ENCODE data around the gene CRYZL1.

Gene CRYZL1

DNA sequence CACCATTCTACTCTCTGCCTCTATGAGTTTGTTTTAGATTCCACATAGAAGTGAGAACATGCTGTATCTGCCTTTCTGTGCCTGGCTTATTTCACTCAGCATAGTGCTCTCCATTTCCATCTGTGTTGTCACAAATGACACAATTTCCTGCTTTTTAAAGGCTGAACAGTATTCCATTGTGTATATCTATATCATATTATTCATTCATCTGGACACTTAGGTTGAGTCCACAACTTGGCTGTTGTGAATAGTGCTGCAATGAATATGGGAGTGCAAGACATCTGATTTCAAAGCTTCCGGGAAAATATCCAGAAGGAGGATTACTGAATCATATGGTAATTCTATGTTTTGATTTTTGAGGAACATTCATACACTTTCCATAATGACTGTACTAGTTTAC lies 33.0 kb downstream of the CRYZL1 start:
- no peaks in the 10 kb centered on the region for H3K4me1 Mint-ChIP-seq
- H3K36me3 Mint-ChIP-seq (ENCODE audit: low read depth), result peaks cover 40% of the 10 kb centered on the region
- no peaks in the 10 kb centered on the region for H3K27me3 Mint-ChIP-seq (ENCODE audit: low read depth, poor library complexity)
- TF ChIP-seq, protein P1, sequence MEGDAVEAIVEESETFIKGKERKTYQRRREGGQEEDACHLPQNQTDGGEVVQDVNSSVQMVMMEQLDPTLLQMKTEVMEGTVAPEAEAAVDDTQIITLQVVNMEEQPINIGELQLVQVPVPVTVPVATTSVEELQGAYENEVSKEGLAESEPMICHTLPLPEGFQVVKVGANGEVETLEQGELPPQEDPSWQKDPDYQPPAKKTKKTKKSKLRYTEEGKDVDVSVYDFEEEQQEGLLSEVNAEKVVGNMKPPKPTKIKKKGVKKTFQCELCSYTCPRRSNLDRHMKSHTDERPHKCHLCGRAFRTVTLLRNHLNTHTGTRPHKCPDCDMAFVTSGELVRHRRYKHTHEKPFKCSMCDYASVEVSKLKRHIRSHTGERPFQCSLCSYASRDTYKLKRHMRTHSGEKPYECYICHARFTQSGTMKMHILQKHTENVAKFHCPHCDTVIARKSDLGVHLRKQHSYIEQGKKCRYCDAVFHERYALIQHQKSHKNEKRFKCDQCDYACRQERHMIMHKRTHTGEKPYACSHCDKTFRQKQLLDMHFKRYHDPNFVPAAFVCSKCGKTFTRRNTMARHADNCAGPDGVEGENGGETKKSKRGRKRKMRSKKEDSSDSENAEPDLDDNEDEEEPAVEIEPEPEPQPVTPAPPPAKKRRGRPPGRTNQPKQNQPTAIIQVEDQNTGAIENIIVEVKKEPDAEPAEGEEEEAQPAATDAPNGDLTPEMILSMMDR (IDR thresholded peaks at IDR 0.05), result no peak
- H3K27ac Mint-ChIP-seq, result no peak overlapping the region
- no peak for DNase-seq
- H3K9me3 Mint-ChIP-seq, result no peaks in the 10 kb centered on the region
- no peak overlapping the region for H3K4me3 Mint-ChIP-seq

GRCh38 chr21:33598051-33598450 lies 43.5 kb downstream of the CRYZL1 start:
- Mint-ChIP-seq H3K27me3 (ENCODE audit: low read depth, poor library complexity) (no peaks in the 10 kb centered on the region), H3K4me1 (peaks cover 5% of the 10 kb centered on the region), H3K27ac (peak overlapping the region; percentile 22), H3K4me3 (no peak overlapping the region), H3K36me3 (ENCODE audit: low read depth) (peaks cover 68% of the 10 kb centered on the region), H3K9me3 (no peaks in the 10 kb centered on the region)
- TF ChIP-seq, protein P1 (IDR thresholded peaks at IDR 0.05), result no peak
- no peak for DNase-seq

GRCh38 chr21:33588485-33589335 lies 52.8 kb downstream of the CRYZL1 start, which contains the start of gene DONSON:
Gene DONSON, minus strand, starts transcription at chr21:33588684. Its CDS starts 43 bp downstream, at chr21:33588641.
- H3K9me3 Mint-ChIP-seq, result no peaks in the 10 kb centered on the region
- H3K4me1 Mint-ChIP-seq, result peaks cover 25% of the 10 kb centered on the region
- H3K27ac Mint-ChIP-seq, result peak within 1 kb of the TSS; percentile 99
- peak; percentile 97 for DNase-seq
- TF ChIP-seq, protein P1 (IDR thresholded peaks at IDR 0.05), result no peak
- peaks cover 40% of the 10 kb centered on the region for H3K36me3 Mint-ChIP-seq (ENCODE audit: low read depth)
- peak within 1 kb of the TSS; percentile 90 for H3K4me3 Mint-ChIP-seq
- peaks cover 4% of the 10 kb centered on the region for H3K27me3 Mint-ChIP-seq (ENCODE audit: low read depth, poor library complexity)

GRCh38 chr21:33587792-33588484 lies 53.6 kb downstream of the CRYZL1 start:
- Mint-ChIP-seq H3K9me3 (no peaks in the 10 kb centered on the region), H3K27ac (peak overlapping the region; percentile 66), H3K36me3 (ENCODE audit: low read depth) (peaks cover 35% of the 10 kb centered on the region), H3K27me3 (ENCODE audit: low read depth, poor library complexity) (peaks cover 4% of the 10 kb centered on the region), H3K4me1 (peaks cover 25% of the 10 kb centered on the region), H3K4me3 (peak overlapping the region; percentile 90)
- peak; percentile 46 for DNase-seq
- TF ChIP-seq, protein P1 (IDR thresholded peaks at IDR 0.05), result no peak

DNA sequence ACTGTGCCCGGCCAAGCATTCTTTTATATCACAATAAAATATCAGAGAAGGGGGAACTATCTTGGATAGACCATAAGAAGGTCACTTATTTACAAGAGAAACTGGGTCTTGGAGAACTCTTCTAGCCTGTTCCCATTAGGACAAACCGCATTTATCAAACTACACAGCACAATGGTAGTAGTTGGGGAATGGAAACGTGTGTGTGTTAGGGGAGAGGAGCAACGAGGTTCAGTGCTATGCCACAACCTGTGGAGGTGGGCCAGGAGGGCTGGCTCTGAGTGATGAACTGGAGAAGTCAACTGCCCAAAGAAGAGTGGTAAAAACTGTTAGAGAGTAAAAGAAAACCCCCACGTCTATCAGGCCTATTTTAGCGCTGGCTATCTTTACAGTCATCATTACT lies 54.6 kb downstream of the CRYZL1 start:
- H3K27ac Mint-ChIP-seq, result no peak overlapping the region
- no peak for DNase-seq
- TF ChIP-seq, protein P1 (IDR thresholded peaks at IDR 0.05), result no peak
- H3K27me3 Mint-ChIP-seq (ENCODE audit: low read depth, poor library complexity), result peaks cover 4% of the 10 kb centered on the region
- H3K9me3 Mint-ChIP-seq, result no peaks in the 10 kb centered on the region
- peaks cover 25% of the 10 kb centered on the region for H3K4me1 Mint-ChIP-seq
- peaks cover 38% of the 10 kb centered on the region for H3K36me3 Mint-ChIP-seq (ENCODE audit: low read depth)
- H3K4me3 Mint-ChIP-seq, result peak overlapping the region; percentile 81

All from nephron progenitor cell (in vitro differentiated cells).